ENCODE data around the gene TMEM218. TPM values are rescaled to one million over a fixed set of nuclear protein-coding genes. Genes with fewer than 3 reads are reported as not detected.

The TMEM218 gene
- total RNA-seq, 1 donor, result 7.1 TPM

GRCh38 chr11:125088576-125089455 lies 22.6 kb downstream of the TMEM218 start:
- Histone ChIP-seq H3K27me3 (ENCODE audit: insufficient read depth, low read length) (no peaks in the 10 kb centered on the region), H3K4me1 (ENCODE audit: insufficient read depth, low read length) (no peaks in the 10 kb centered on the region)

GRCh38 chr11:125088123-125088522 lies 23.3 kb downstream of the TMEM218 start:
- Histone ChIP-seq H3K4me3 (ENCODE audit: low read length) (no peak overlapping the region), H3K9me3 (ENCODE audit: low read depth, low read length) (no peaks in the 10 kb centered on the region), H3K27me3 (ENCODE audit: insufficient read depth, low read length) (no peaks in the 10 kb centered on the region), H3K4me1 (ENCODE audit: insufficient read depth, low read length) (no peaks in the 10 kb centered on the region)

More at GRCh38 chr11:125088576-125089455, 22.6 kb downstream of the TMEM218 start:
- H3K4me3 ChIP-seq (ENCODE audit: low read length), result no peak overlapping the region
- H3K9me3 ChIP-seq (ENCODE audit: low read depth, low read length), result no peaks in the 10 kb centered on the region

- H3K4me3 ChIP-seq (ENCODE audit: low read length), result no peak overlapping the region
- H3K4me1 ChIP-seq (ENCODE audit: insufficient read depth, low read length), result no peaks in the 10 kb centered on the region
- no peaks in the 10 kb centered on the region for H3K9me3 ChIP-seq (ENCODE audit: low read depth, low read length)
- H3K27me3 ChIP-seq (ENCODE audit: insufficient read depth, low read length), result no peaks in the 10 kb centered on the region
Observed at GRCh38 chr11:125086633-125087296, 24.7 kb downstream of the TMEM218 start.

GRCh38 chr11:125085301-125086081 lies 25.9 kb downstream of the TMEM218 start:
- H3K27me3 ChIP-seq (ENCODE audit: insufficient read depth, low read length), result no peaks in the 10 kb centered on the region
- no peaks in the 10 kb centered on the region for H3K9me3 ChIP-seq (ENCODE audit: low read depth, low read length)
- H3K4me1 ChIP-seq (ENCODE audit: insufficient read depth, low read length), result no peaks in the 10 kb centered on the region
- H3K4me3 ChIP-seq (ENCODE audit: low read length), result no peak overlapping the region

- H3K9me3 ChIP-seq (ENCODE audit: low read depth, low read length), result no peaks in the 10 kb centered on the region
- H3K27me3 ChIP-seq (ENCODE audit: insufficient read depth, low read length), result no peaks in the 10 kb centered on the region
- H3K4me3 ChIP-seq (ENCODE audit: low read length), result no peak overlapping the region
- peaks cover under 1% of the 10 kb centered on the region for H3K4me1 ChIP-seq (ENCODE audit: insufficient read depth, low read length)
Observed at GRCh38 chr11:125084761-125085231, 26.6 kb downstream of the TMEM218 start.

GRCh38 chr11:125084057-125084416 lies 27.4 kb downstream of the TMEM218 start:
- H3K27me3 ChIP-seq (ENCODE audit: insufficient read depth, low read length), result no peaks in the 10 kb centered on the region
- no peak overlapping the region for H3K4me3 ChIP-seq (ENCODE audit: low read length)
- no peaks in the 10 kb centered on the region for H3K9me3 ChIP-seq (ENCODE audit: low read depth, low read length)
- H3K4me1 ChIP-seq (ENCODE audit: insufficient read depth, low read length), result peaks cover 3% of the 10 kb centered on the region

GRCh38 chr11:125083312-125084056 lies 27.9 kb downstream of the TMEM218 start:
- Histone ChIP-seq H3K27me3 (ENCODE audit: insufficient read depth, low read length) (no peaks in the 10 kb centered on the region), H3K4me3 (ENCODE audit: low read length) (no peak overlapping the region), H3K9me3 (ENCODE audit: low read depth, low read length) (no peaks in the 10 kb centered on the region), H3K4me1 (ENCODE audit: insufficient read depth, low read length) (peaks cover 3% of the 10 kb centered on the region)

GRCh38 chr11:125082611-125083311 lies 28.7 kb downstream of the TMEM218 start:
- no peak overlapping the region for H3K4me3 ChIP-seq (ENCODE audit: low read length)
- H3K4me1 ChIP-seq (ENCODE audit: insufficient read depth, low read length), result peaks cover 3% of the 10 kb centered on the region
- no peaks in the 10 kb centered on the region for H3K27me3 ChIP-seq (ENCODE audit: insufficient read depth, low read length)
- H3K9me3 ChIP-seq (ENCODE audit: low read depth, low read length), result no peaks in the 10 kb centered on the region

GRCh38 chr11:125082040-125082439 lies 29.4 kb downstream of the TMEM218 start:
- H3K4me1 ChIP-seq (ENCODE audit: insufficient read depth, low read length), result peaks cover 3% of the 10 kb centered on the region
- H3K4me3 ChIP-seq (ENCODE audit: low read length), result no peak overlapping the region
- no peaks in the 10 kb centered on the region for H3K9me3 ChIP-seq (ENCODE audit: low read depth, low read length)
- no peaks in the 10 kb centered on the region for H3K27me3 ChIP-seq (ENCODE audit: insufficient read depth, low read length)

- Histone ChIP-seq H3K9me3 (ENCODE audit: low read depth, low read length) (no peaks in the 10 kb centered on the region), H3K4me3 (ENCODE audit: low read length) (no peak overlapping the region), H3K4me1 (ENCODE audit: insufficient read depth, low read length) (peaks cover 3% of the 10 kb centered on the region), H3K27me3 (ENCODE audit: insufficient read depth, low read length) (no peaks in the 10 kb centered on the region)
Observed at GRCh38 chr11:125081098-125081798, 30.2 kb downstream of the TMEM218 start.

GRCh38 chr11:125080531-125080911 lies 30.9 kb downstream of the TMEM218 start:
- Histone ChIP-seq H3K9me3 (ENCODE audit: low read depth, low read length) (no peaks in the 10 kb centered on the region), H3K4me3 (ENCODE audit: low read length) (no peak overlapping the region), H3K27me3 (ENCODE audit: insufficient read depth, low read length) (no peaks in the 10 kb centered on the region), H3K4me1 (ENCODE audit: insufficient read depth, low read length) (peaks cover 10% of the 10 kb centered on the region)

GRCh38 chr11:125079878-125080530 lies 31.4 kb downstream of the TMEM218 start:
- no peak overlapping the region for H3K4me3 ChIP-seq (ENCODE audit: low read length)
- peaks cover 15% of the 10 kb centered on the region for H3K4me1 ChIP-seq (ENCODE audit: insufficient read depth, low read length)
- H3K27me3 ChIP-seq (ENCODE audit: insufficient read depth, low read length), result no peaks in the 10 kb centered on the region
- no peaks in the 10 kb centered on the region for H3K9me3 ChIP-seq (ENCODE audit: low read depth, low read length)

- Histone ChIP-seq H3K27me3 (ENCODE audit: insufficient read depth, low read length) (no peaks in the 10 kb centered on the region), H3K4me3 (ENCODE audit: low read length) (no peak overlapping the region), H3K9me3 (ENCODE audit: low read depth, low read length) (no peaks in the 10 kb centered on the region), H3K4me1 (ENCODE audit: insufficient read depth, low read length) (peaks cover 20% of the 10 kb centered on the region)
Observed at GRCh38 chr11:125079151-125079877, 32.1 kb downstream of the TMEM218 start.

Measured in mononuclear cell (primary cell).